ENCODE measurements around the gene C12orf76. TPM values are rescaled to one million over a fixed set of nuclear protein-coding genes. Genes with fewer than 3 reads are reported as not detected.
A peak's percentile ranks its signal among the peaks of the same experiment; 100 is the strongest.

Gene C12orf76
- polyA plus RNA-seq, 2 of the 4 experiments (the other 2 are of a cell fraction), result 13.3 to 22.6 TPM

DNA sequence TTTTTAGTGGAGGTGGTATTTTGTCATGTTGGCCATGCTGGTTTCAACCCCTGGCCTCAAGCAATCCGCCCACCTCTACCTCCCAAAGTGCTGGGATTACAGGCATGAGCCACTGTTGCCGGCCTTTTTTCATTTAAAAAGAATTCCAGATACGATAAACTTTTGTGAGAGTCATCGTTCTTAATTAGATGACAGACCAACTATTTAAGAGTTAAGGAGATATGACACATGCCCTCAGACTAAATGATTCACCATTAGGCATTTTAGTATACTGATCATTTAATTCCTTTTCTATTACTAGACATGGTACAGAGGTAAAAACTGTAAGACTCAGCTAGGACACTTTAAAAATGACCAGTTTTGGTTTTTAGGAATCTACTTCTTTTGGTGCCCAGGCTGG, 46.7 kb downstream of the C12orf76 start:
- DNase-seq (ENCODE audit: low read depth in 1 of 2, low spot score in 1 of 2), result no peak
- 59% methylated on average over 4 of the region's 4 CpGs for WGBS (ENCODE audit: missing lambda C conversion rate)

DNA sequence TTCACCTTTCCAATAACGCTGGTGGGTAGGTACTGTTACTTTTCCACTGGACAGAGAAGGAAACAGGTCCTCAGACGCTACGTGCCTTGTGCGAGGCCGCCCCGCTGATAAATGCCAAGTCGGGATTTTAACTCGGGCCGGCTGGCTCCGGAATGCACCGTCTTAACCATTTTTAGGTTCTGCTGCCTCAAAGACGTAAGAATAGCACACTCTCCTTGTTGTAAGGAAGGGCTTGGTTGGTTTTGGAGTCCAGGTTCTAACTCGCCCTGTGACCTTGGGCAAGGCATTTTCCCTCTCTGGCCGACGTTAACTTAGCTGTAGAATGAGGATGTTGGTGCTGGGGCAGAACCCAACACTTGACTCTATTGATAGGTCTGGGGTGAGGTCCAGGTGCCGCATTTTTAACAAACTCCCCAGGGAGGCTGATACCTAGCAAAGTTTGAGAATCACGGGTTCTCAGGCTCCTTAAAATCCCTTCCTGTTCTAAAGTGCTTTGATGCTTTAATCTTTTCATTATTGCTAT, 48.3 kb downstream of the C12orf76 start:
- CTCF ChIA-PET, result interaction anchor here (1.0 to 1.8 kb wide), 2 partner anchors 38 to 42 kb away, joined by 3 to 7 read pairs; no protein-coding TSS in a partner anchor
- peak overlapping the region; percentile 95 to 98 for H3K27ac ChIP-seq
- WGBS (ENCODE audit: missing lambda C conversion rate), result 9% methylated on average over 17 of the region's 17 CpGs
- ATAC-seq (no peak), FAIRE-seq (no peak), DNase-seq (ENCODE audit: low read depth in 1 of 2, low spot score in 1 of 2) (no peak)
- peak overlapping the region; percentile 92 for H3K4me3 ChIP-seq
- H3K4me2 ChIP-seq, result peak overlapping the region; percentile 94
- TF ChIP-seq SMC3 (IDR thresholded peaks at IDR 0.05) (no peak), EP300 (IDR thresholded peaks at IDR 0.05) (no peak), MAFK (IDR thresholded peaks at IDR 0.05; ENCODE audit: partially characterized antibody) (peak; percentile 35), ZSCAN20 (CRISPR knock-in tag; IDR thresholded peaks at IDR 0.05) (no peak), CHD2 (IDR thresholded peaks at IDR 0.05; ENCODE audit: low read length, partially characterized antibody) (no peak), RARB (CRISPR knock-in tag; IDR thresholded peaks at IDR 0.05) (no peak)
- POLR2A ChIA-PET, result interaction anchor here (2.1 kb wide), 1 partner anchor 431 kb away, joined by 8 read pairs; no protein-coding TSS in a partner anchor
- H3K4me1 ChIP-seq, result peaks cover 18% of the 10 kb centered on the region
- H3K9me3 ChIP-seq, result no peaks in the 10 kb centered on the region

More for the DNA sequence above, 46.7 kb downstream of the C12orf76 start:
- ChIA-PET CTCF (interaction anchor here (1.3 kb wide), 1 partner anchor 23 kb away, joined by 4 read pairs; no protein-coding TSS in a partner anchor), POLR2A (no interaction called here)
- no peaks in the 10 kb centered on the region for H3K9me3 ChIP-seq
- FAIRE-seq (no peak), ATAC-seq (no peak)
- H3K4me2 ChIP-seq, result 0 out of 3 replicates have a peak overlapping the region, but pooled peaks have one; percentile 0
- no peak for TF ChIP-seq FOSL2 (IDR thresholded peaks at IDR 0.05)
- TF ChIP-seq FOSL2 (CRISPR knock-in tag; IDR thresholded peaks at IDR 0.05), result 0 out of 2 replicates have a peak, but pooled peaks have one; percentile 12
- TF ChIP-seq JUNB (IDR thresholded peaks at IDR 0.05), result no peak
- no peak overlapping the region for H3K4me3 ChIP-seq
- no peak overlapping the region for H3K27ac ChIP-seq
- peaks cover 16% of the 10 kb centered on the region for H3K4me1 ChIP-seq

DNA sequence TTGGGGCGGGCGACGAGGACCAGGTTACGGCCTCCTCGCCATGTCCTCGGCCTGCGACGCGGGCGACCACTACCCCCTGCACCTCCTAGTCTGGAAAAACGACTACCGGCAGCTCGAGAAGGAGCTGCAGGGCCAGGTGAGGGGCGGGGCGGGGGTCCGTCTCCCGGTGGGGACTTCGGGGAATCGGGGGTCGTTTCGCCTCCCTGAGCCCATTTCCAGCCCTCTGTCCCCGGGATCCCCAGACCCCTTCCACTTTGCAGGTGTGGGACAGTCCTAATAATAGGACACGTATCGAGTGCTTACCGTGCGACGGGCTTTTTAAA, 48.7 kb downstream of the C12orf76 start:
- no peaks in the 10 kb centered on the region for H3K9me3 ChIP-seq
- ATAC-seq (no peak), DNase-seq (ENCODE audit: low read depth in 1 of 2, low spot score in 1 of 2) (no peak), FAIRE-seq (no peak)
- ChIA-PET CTCF (interaction anchor here (0.5 to 1.8 kb wide), 5 partner anchors 38 to 1235 kb away, joined by 3 to 7 read pairs (median 3); no protein-coding TSS in a partner anchor), POLR2A (interaction anchor here (0.5 to 2.1 kb wide), 3 partner anchors 80 to 924 kb away, joined by 3 to 8 read pairs (median 5); no protein-coding TSS in a partner anchor)
- H3K4me1 ChIP-seq, result peaks cover 23% of the 10 kb centered on the region
- peak overlapping the region; percentile 94 for H3K4me2 ChIP-seq
- peak overlapping the region; percentile 95 to 98 for H3K27ac ChIP-seq
- TF ChIP-seq ZC3H11A (IDR thresholded peaks at IDR 0.05), result no peak
- no peak; the same call in 1 of the 2 replicates for TF ChIP-seq PHF8 (IDR thresholded peaks at IDR 0.05; ENCODE audit: borderline replicate concordance, low read depth)
- TF ChIP-seq BHLHE40 (IDR thresholded peaks at IDR 0.05; ENCODE audit: low read depth, low read length), result no peak
- no peak for TF ChIP-seq NR3C1 (IDR thresholded peaks at IDR 0.05)
- TF ChIP-seq EHF (CRISPR knock-in tag; IDR thresholded peaks at IDR 0.05), result no peak
- TF ChIP-seq SMC3 (IDR thresholded peaks at IDR 0.05), result no peak
- peak overlapping the region; percentile 92 for H3K4me3 ChIP-seq
- WGBS (ENCODE audit: missing lambda C conversion rate), result 4% methylated on average over 14 of the region's 27 CpGs

DNA sequence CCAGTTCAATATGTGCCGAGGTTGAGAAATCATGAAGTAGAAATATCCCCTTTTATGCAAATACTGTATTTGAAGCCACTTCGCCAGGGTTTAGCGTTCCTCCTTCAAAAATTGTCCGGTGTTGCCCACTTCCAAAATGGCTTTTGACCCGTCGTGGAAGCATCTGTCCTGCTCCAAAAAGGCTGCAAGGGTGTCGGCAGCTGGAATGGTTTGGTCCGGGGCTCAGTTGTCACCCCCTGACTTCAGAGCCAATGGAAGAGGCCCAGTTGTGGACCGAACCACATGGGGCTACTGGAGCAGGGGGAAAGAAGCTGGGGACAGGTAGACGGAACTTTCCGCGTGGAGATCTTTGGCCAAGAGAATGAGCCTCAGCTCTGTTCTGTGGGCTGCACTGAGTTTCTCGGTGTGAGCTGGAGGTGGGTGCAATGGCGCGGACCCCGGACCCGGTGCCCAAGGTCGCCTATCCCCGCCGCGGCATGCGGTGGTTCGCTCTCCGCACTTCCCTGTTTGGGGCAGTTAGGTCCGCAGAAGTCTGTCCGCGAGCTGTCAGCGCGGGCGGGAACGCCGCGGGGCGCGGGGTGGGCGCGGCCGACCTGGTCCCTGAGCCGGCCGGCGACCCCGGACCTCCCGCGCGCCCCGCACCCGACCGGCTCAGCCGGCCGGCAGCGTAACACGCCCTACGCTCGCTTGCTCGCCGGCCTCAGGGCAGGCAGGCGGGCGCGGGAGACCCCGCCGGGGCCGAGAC, 49.2 kb downstream of the C12orf76 start, which contains the start of gene ANKRD13A:
TSS of gene ANKRD13A (plus strand) at position 527 of the 745 bp plus-strand sequence. CDS start 259 bp downstream, outside the sequence.
- CTCF ChIA-PET, result interaction anchor here (0.5 to 1.8 kb wide), 5 partner anchors 43 to 1236 kb away, joined by 3 to 7 read pairs (median 3); no protein-coding TSS in a partner anchor
- TF ChIP-seq CBX2 (IDR thresholded peaks at IDR 0.05; ENCODE audit: borderline replicate concordance, low read depth) (no peak), POLR2A (IDR thresholded peaks at IDR 0.05; ENCODE audit: low read length) (peak; percentile 67), SMC3 (IDR thresholded peaks at IDR 0.05) (no peak), RFX5 (IDR thresholded peaks at IDR 0.05) (peak; percentile 55; the same call in 1 of the 2 replicates), KDM5A (IDR thresholded peaks at IDR 0.05) (no peak), CHD2 (IDR thresholded peaks at IDR 0.05; ENCODE audit: low read length, partially characterized antibody) (no peak), HOXA7 (CRISPR knock-in tag; IDR thresholded peaks at IDR 0.05) (no peak), NR3C1 (IDR thresholded peaks at IDR 0.05) (no peak), JUNB (IDR thresholded peaks at IDR 0.05) (no peak), ZFP36 (IDR thresholded peaks at IDR 0.05; ENCODE audit: borderline replicate concordance, partially characterized antibody) (no peak), NPAS2 (CRISPR knock-in tag; IDR thresholded peaks at IDR 0.05; ENCODE audit: borderline replicate concordance) (no peak), NFE2L2 (conservative IDR thresholded peaks at IDR 0.05; ENCODE audit: low read length) (no peak), ZSCAN20 (CRISPR knock-in tag; IDR thresholded peaks at IDR 0.05) (no peak), RCOR1 (IDR thresholded peaks at IDR 0.05; ENCODE audit: low read depth, low read length) (no peak), ESRRA (IDR thresholded peaks at IDR 0.05; ENCODE audit: borderline replicate concordance, low read length) (no peak), HEYL (CRISPR knock-in tag; IDR thresholded peaks at IDR 0.05) (no peak), MAZ (IDR thresholded peaks at IDR 0.05; ENCODE audit: borderline replicate concordance, low read depth, low read length) (no peak)
- TF ChIP-seq, protein P1, sequence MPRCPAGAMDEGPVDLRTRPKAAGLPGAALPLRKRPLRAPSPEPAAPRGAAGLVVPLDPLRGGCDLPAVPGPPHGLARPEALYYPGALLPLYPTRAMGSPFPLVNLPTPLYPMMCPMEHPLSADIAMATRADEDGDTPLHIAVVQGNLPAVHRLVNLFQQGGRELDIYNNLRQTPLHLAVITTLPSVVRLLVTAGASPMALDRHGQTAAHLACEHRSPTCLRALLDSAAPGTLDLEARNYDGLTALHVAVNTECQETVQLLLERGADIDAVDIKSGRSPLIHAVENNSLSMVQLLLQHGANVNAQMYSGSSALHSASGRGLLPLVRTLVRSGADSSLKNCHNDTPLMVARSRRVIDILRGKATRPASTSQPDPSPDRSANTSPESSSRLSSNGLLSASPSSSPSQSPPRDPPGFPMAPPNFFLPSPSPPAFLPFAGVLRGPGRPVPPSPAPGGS (IDR thresholded peaks at IDR 0.05), result no peak
- TF ChIP-seq, protein P2, sequence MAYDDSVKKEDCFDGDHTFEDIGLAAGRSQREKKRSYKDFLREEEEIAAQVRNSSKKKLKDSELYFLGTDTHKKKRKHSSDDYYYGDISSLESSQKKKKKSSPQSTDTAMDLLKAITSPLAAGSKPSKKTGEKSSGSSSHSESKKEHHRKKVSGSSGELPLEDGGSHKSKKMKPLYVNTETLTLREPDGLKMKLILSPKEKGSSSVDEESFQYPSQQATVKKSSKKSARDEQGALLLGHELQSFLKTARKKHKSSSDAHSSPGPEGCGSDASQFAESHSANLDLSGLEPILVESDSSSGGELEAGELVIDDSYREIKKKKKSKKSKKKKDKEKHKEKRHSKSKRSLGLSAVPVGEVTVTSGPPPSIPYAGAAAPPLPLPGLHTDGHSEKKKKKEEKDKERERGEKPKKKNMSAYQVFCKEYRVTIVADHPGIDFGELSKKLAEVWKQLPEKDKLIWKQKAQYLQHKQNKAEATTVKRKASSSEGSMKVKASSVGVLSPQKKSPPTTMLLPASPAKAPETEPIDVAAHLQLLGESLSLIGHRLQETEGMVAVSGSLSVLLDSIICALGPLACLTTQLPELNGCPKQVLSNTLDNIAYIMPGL (CRISPR knock-in tag; IDR thresholded peaks at IDR 0.05; ENCODE audit: borderline replicate concordance), result no peak; the same call in 1 of the 2 replicates

More for the DNA sequence above, 49.2 kb downstream of the C12orf76 start, which contains the start of gene ANKRD13A:
- FAIRE-seq (no peak), ATAC-seq (peak; percentile 85 to 87), DNase-seq (ENCODE audit: low read depth in 1 of 2, low spot score in 1 of 2) (peak; percentile 90 to 97)
- Histone ChIP-seq H3K4me1 (peaks cover 28% of the 10 kb centered on the region), H3K4me3 (peak within 1 kb of the TSS; percentile 92), H3K4me2 (peak within 1 kb of the TSS; percentile 94), H3K27ac (peak within 1 kb of the TSS; percentile 95 to 98), H3K9me3 (no peaks in the 10 kb centered on the region)
- WGBS (ENCODE audit: missing lambda C conversion rate), result under 1% methylated on average over 49 of the region's 62 CpGs
- POLR2A ChIA-PET, result interaction anchor here (0.5 to 2.1 kb wide), 3 partner anchors 81 to 924 kb away, joined by 3 to 8 read pairs (median 5); no protein-coding TSS in a partner anchor
